K562 (cell line): Measurements from ENCODE around the gene PPP4R3A. TPM values are rescaled to one million over a fixed set of nuclear protein-coding genes. Genes with fewer than 3 reads are reported as not detected.

Experiments
- MGA ChIP-seq: fragments of 450-650 bp; IDR thresholded peaks from 2 replicates; pipeline ENCODE4 v1.6.1; 2016; ENCODE audit warnings: mild to moderate bottlenecking, moderate library complexity
- ZNF280B ChIP-seq: fragments of 250-450 bp; sonication (Bioruptor Pico); IDR thresholded peaks from 2 replicates; pipeline ENCODE4 v1.5.1; 2021; ENCODE audit warnings: mild to moderate bottlenecking
- ZNF639 ChIP-seq, 2 experiments: fragments of 200-800 bp in 1 of 2; sonication (Bioruptor generic) in 1 of 2; sonication (generic) in 1 of 2; formaldehyde crosslinking in 1 of 2; IDR thresholded peaks in 1 of 2; conservative IDR thresholded peaks in 1 of 2; 2 replicates each; pipeline versions ENCODE4 v1.5.0 to v1.6.1; 2016 to 2020; ENCODE audit warnings: missing compliant biosample characterization in 1 of 2, missing genetic modification characterization in 1 of 2, missing genetic modification reagents in 1 of 2
- polyA plus RNA-seq, 8 experiments: library from polyadenylated mRNA; depleted of rRNA in 4 of 8; stranded (reverse) in 5 of 8; unstranded in 3 of 8; fragments of >200 nt; fragmentation: Nextera tagmentation in 2 of 8; fragmentation: Illumina TruSeq in 1 of 8; extraction: Ambion mirVana in 2 of 8; extraction: Trizol in 1 of 8; gene quantifications; 2 replicates each; pipeline versions ENCODE4 v1.2.1 to v1.2.3, GENCODE V29; 2011 to 2014; ENCODE audit warnings: inconsistent platforms in 1 of 8, missing spikeins in 1 of 8
- total RNA-seq, 7 experiments: library from RNA; depleted of rRNA in 6 of 7; stranded (reverse); fragments of >200 nt in 6 of 7; fragmentation: Illumina TruSeq in 2 of 7; extraction: Trizol in 2 of 7; gene quantifications; 2 replicates each; pipeline versions ENCODE4 v1.2.1 to v1.2.3, GENCODE V29; 2011 to 2021; ENCODE audit warnings: low replicate concordance in 1 of 7

The PPP4R3A gene
- total and polyA plus RNA-seq, 9 of the 15 experiments (the other 6 are each of a cell fraction or from before 2014, with no cell fraction given) = 9.5 to 54.9 (median 44.9) TPM

GRCh38 chr14:91523972-91524371 is 13.9 kb upstream of the PPP4R3A start (continued):
- TF ChIP-seq ZNF639 (CRISPR knock-in tag; conservative IDR thresholded peaks at IDR 0.05 in 1 of 2, IDR thresholded peaks at IDR 0.05 in 1 of 2) = no peak
- peak; percentile 33 for TF ChIP-seq MGA
- no peak for TF ChIP-seq ZNF280B (CRISPR knock-in tag)
